ENCODE results near the gene COL18A1. TPM values are rescaled to one million over a fixed set of nuclear protein-coding genes. Genes with fewer than 3 reads are reported as not detected.

COL18A1 gene
- polyA plus RNA-seq, 1 of the 3 experiments (the other 2 are of a cell fraction), result 118 TPM

DNA sequence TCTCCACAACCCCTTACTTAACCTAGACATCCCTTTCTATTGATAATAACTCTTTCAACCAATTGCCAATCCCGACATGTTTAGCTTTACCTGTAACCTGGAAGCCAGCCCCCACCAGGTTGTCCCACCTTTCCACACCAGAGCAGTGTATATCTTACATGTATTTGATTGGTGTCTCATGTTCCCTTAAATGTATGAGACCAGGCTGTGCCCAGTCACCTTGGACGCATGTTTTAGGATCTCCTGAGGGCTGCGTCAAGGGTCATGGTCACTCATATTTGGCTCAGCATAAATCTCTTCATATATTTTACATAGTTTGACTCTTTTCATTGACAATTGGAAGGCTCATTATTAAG, 142.6 kb downstream of the COL18A1 start:
- H3K9ac ChIP-seq, result no peak overlapping the region
- no peak overlapping the region for H2AFZ ChIP-seq (ENCODE audit: low read depth)
- ChIA-PET POLR2A (no interaction called here), CTCF (interaction anchor here (1.5 to 3.1 kb wide), 3 partner anchors 8 to 273 kb away, joined by 5 to 14 read pairs (median 9); no protein-coding TSS in a partner anchor)
- no peaks in the 10 kb centered on the region for H3K27me3 ChIP-seq (ENCODE audit: insufficient read depth)
- H3K27ac ChIP-seq (ENCODE audit: low read depth in 2 of 2, low read length in 1 of 2), result no peak overlapping the region
- no peaks in the 10 kb centered on the region for H3K36me3 ChIP-seq (replicated peaks in 1 of 2; ENCODE audit: control insufficient read depth in 1 of 2, insufficient read depth in 2 of 2, low read length in 1 of 2)
- H3K4me3 ChIP-seq (ENCODE audit: low read depth in 2 of 2, low read length in 1 of 2), result no peak overlapping the region
- peaks cover 0 to 13% of the 10 kb centered on the region in 2 experiments; a peak in 1 of 4 replicates for H3K4me1 ChIP-seq (ENCODE audit: control insufficient read depth in 1 of 2, insufficient read depth in 2 of 2, low read depth in 1 of 2, low read length in 1 of 2)
- no peaks in the 10 kb centered on the region for H4K20me1 ChIP-seq (ENCODE audit: insufficient read depth)
- DNase-seq, result no peak
- TF ChIP-seq EZH2phosphoT487 (IDR thresholded peaks at IDR 0.05; ENCODE audit: borderline replicate concordance, low read depth) (no peak), POLR2AphosphoS5 (IDR thresholded peaks at IDR 0.05; ENCODE audit: low read depth, low read length) (no peak), JUND (IDR thresholded peaks at IDR 0.05) (no peak), RAD21 (IDR thresholded peaks at IDR 0.05; ENCODE audit: low read length) (no peak), YY1 (IDR thresholded peaks at IDR 0.05; ENCODE audit: low read depth) (no peak), FOXJ3 (CRISPR knock-in tag; IDR thresholded peaks at IDR 0.05) (no peak), EP300 (IDR thresholded peaks at IDR 0.05; ENCODE audit: borderline replicate concordance in 1 of 2, low read depth in 1 of 2, low read length in 1 of 2) (no peak), MXI1 (IDR thresholded peaks at IDR 0.05; ENCODE audit: low read depth, low read length) (no peak), CHD2 (IDR thresholded peaks at IDR 0.05; ENCODE audit: low read length, partially characterized antibody) (no peak), MEF2A (IDR thresholded peaks at IDR 0.05; ENCODE audit: borderline replicate concordance, low read depth) (no peak)
- TF ChIP-seq, protein P1, sequence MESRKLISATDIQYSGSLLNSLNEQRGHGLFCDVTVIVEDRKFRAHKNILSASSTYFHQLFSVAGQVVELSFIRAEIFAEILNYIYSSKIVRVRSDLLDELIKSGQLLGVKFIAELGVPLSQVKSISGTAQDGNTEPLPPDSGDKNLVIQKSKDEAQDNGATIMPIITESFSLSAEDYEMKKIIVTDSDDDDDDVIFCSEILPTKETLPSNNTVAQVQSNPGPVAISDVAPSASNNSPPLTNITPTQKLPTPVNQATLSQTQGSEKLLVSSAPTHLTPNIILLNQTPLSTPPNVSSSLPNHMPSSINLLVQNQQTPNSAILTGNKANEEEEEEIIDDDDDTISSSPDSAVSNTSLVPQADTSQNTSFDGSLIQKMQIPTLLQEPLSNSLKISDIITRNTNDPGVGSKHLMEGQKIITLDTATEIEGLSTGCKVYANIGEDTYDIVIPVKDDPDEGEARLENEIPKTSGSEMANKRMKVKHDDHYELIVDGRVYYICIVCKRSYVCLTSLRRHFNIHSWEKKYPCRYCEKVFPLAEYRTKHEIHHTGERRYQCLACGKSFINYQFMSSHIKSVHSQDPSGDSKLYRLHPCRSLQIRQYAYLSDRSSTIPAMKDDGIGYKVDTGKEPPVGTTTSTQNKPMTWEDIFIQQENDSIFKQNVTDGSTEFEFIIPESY (IDR thresholded peaks at IDR 0.05; ENCODE audit: borderline replicate concordance, low read depth), result no peak
- TF ChIP-seq, protein P2, sequence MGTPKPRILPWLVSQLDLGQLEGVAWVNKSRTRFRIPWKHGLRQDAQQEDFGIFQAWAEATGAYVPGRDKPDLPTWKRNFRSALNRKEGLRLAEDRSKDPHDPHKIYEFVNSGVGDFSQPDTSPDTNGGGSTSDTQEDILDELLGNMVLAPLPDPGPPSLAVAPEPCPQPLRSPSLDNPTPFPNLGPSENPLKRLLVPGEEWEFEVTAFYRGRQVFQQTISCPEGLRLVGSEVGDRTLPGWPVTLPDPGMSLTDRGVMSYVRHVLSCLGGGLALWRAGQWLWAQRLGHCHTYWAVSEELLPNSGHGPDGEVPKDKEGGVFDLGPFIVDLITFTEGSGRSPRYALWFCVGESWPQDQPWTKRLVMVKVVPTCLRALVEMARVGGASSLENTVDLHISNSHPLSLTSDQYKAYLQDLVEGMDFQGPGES (IDR thresholded peaks at IDR 0.05; ENCODE audit: low read depth, low read length), result no peak
- TF ChIP-seq, protein P3, sequence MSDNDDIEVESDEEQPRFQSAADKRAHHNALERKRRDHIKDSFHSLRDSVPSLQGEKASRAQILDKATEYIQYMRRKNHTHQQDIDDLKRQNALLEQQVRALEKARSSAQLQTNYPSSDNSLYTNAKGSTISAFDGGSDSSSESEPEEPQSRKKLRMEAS (IDR thresholded peaks at IDR 0.05; ENCODE audit: low read depth), result no peak
- TF ChIP-seq, protein P4, sequence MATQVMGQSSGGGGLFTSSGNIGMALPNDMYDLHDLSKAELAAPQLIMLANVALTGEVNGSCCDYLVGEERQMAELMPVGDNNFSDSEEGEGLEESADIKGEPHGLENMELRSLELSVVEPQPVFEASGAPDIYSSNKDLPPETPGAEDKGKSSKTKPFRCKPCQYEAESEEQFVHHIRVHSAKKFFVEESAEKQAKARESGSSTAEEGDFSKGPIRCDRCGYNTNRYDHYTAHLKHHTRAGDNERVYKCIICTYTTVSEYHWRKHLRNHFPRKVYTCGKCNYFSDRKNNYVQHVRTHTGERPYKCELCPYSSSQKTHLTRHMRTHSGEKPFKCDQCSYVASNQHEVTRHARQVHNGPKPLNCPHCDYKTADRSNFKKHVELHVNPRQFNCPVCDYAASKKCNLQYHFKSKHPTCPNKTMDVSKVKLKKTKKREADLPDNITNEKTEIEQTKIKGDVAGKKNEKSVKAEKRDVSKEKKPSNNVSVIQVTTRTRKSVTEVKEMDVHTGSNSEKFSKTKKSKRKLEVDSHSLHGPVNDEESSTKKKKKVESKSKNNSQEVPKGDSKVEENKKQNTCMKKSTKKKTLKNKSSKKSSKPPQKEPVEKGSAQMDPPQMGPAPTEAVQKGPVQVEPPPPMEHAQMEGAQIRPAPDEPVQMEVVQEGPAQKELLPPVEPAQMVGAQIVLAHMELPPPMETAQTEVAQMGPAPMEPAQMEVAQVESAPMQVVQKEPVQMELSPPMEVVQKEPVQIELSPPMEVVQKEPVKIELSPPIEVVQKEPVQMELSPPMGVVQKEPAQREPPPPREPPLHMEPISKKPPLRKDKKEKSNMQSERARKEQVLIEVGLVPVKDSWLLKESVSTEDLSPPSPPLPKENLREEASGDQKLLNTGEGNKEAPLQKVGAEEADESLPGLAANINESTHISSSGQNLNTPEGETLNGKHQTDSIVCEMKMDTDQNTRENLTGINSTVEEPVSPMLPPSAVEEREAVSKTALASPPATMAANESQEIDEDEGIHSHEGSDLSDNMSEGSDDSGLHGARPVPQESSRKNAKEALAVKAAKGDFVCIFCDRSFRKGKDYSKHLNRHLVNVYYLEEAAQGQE (IDR thresholded peaks at IDR 0.05; ENCODE audit: low read depth, low read length), result no peak
- TF ChIP-seq, protein P5, sequence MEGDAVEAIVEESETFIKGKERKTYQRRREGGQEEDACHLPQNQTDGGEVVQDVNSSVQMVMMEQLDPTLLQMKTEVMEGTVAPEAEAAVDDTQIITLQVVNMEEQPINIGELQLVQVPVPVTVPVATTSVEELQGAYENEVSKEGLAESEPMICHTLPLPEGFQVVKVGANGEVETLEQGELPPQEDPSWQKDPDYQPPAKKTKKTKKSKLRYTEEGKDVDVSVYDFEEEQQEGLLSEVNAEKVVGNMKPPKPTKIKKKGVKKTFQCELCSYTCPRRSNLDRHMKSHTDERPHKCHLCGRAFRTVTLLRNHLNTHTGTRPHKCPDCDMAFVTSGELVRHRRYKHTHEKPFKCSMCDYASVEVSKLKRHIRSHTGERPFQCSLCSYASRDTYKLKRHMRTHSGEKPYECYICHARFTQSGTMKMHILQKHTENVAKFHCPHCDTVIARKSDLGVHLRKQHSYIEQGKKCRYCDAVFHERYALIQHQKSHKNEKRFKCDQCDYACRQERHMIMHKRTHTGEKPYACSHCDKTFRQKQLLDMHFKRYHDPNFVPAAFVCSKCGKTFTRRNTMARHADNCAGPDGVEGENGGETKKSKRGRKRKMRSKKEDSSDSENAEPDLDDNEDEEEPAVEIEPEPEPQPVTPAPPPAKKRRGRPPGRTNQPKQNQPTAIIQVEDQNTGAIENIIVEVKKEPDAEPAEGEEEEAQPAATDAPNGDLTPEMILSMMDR (IDR thresholded peaks at IDR 0.05), result no peak
- TF ChIP-seq, protein P6, sequence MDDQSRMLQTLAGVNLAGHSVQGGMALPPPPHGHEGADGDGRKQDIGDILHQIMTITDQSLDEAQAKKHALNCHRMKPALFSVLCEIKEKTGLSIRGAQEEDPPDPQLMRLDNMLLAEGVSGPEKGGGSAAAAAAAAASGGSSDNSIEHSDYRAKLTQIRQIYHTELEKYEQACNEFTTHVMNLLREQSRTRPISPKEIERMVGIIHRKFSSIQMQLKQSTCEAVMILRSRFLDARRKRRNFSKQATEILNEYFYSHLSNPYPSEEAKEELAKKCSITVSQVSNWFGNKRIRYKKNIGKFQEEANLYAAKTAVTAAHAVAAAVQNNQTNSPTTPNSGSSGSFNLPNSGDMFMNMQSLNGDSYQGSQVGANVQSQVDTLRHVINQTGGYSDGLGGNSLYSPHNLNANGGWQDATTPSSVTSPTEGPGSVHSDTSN (IDR thresholded peaks at IDR 0.05), result no peak
- no peaks in the 10 kb centered on the region for H3K9me2 ChIP-seq
- H3K79me2 ChIP-seq (ENCODE audit: insufficient read depth), result no peaks in the 10 kb centered on the region
- H3K4me2 ChIP-seq, result no peak overlapping the region
- WGBS (ENCODE audit: low lambda C conversion rate), result 63% methylated on average over 3 of the region's 3 CpGs
- H3F3A ChIP-seq (replicated peaks; ENCODE audit: insufficient read depth), result no peaks in the 10 kb centered on the region
- H3K9me3 ChIP-seq, result no peaks in the 10 kb centered on the region
